ENCODE measurements around the gene SLC6A16. TPM values are rescaled to one million over a fixed set of nuclear protein-coding genes. Genes with fewer than 3 reads are reported as not detected.
A peak's percentile ranks its signal among the peaks of the same experiment; 100 is the strongest.
"Not testable (repeated sequence)": the region's sequence is repeated elsewhere in the genome, so short reads cannot be mapped to it uniquely, and the experiment has no call there.

SLC6A16 gene
- total RNA-seq, 1 donor from 2014 or later = 3.5 TPM

DNA sequence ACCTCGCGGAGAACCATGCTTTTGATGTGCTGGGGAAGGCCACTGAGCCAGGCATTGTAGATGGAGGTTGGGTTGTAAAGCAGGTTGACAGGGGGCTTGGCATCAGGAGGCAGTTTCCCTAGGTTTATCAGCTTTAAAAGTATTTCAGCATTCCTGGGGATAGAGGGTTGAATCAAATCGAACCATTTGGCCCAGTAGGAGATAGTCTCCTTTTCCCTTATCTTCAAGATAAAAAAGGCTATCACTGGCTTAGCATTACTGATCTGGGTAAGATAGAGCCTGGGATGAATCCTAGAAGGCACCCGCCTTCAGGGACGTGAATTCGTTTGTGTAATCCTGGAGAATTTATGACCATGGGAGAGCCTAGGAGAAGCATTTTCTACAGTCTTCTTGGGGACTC lies 30.6 kb downstream of the SLC6A16 start:
- Mint-ChIP-seq H3K36me3 (ENCODE audit: low read depth) (peaks cover 10% of the 10 kb centered on the region), H3K4me3 (ENCODE audit: unreplicated experiment) (no peak overlapping the region), H3K9me3 (ENCODE audit: low read depth) (peaks cover 5% of the 10 kb centered on the region), H3K27ac (ENCODE audit: unreplicated experiment) (no peak overlapping the region), H3K4me1 (ENCODE audit: low read depth) (peaks cover 10% of the 10 kb centered on the region), H3K27me3 (ENCODE audit: low read depth) (no peaks in the 10 kb centered on the region)
- TF ChIP-seq, protein P1, sequence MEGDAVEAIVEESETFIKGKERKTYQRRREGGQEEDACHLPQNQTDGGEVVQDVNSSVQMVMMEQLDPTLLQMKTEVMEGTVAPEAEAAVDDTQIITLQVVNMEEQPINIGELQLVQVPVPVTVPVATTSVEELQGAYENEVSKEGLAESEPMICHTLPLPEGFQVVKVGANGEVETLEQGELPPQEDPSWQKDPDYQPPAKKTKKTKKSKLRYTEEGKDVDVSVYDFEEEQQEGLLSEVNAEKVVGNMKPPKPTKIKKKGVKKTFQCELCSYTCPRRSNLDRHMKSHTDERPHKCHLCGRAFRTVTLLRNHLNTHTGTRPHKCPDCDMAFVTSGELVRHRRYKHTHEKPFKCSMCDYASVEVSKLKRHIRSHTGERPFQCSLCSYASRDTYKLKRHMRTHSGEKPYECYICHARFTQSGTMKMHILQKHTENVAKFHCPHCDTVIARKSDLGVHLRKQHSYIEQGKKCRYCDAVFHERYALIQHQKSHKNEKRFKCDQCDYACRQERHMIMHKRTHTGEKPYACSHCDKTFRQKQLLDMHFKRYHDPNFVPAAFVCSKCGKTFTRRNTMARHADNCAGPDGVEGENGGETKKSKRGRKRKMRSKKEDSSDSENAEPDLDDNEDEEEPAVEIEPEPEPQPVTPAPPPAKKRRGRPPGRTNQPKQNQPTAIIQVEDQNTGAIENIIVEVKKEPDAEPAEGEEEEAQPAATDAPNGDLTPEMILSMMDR (IDR thresholded peaks at IDR 0.05) = no peak
- DNase-seq (ENCODE audit: low spot score) = no peak

DNA sequence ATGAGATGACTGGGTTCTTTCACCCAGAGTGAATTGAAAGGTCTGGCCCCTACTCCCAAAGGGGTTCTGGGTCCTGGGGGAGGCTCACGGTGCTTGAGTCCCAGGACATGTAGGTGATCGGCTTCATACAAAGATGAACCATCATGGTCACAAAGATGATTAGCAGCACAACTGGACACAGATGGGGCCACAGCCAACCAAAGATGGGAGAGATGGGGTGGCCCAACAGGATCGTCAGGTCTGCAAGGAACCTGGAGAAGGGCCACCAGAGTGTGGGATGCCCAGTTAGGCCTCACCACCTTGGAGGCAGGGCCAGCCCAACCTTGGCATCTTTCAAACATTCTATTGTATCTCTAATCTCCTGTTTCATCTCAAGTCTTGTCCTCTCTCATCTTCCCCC lies 34.5 kb downstream of the SLC6A16 start:
- peak; percentile 55 for DNase-seq (ENCODE audit: low spot score)
- H3K36me3 Mint-ChIP-seq (ENCODE audit: low read depth) = peaks cover 6% of the 10 kb centered on the region
- no peaks in the 10 kb centered on the region for H3K4me1 Mint-ChIP-seq (ENCODE audit: low read depth)
- TF ChIP-seq, protein P1 (IDR thresholded peaks at IDR 0.05) = no peak
- H3K27ac Mint-ChIP-seq (ENCODE audit: unreplicated experiment) = no peak overlapping the region
- H3K9me3 Mint-ChIP-seq (ENCODE audit: low read depth) = no peaks in the 10 kb centered on the region
- no peak overlapping the region for H3K4me3 Mint-ChIP-seq (ENCODE audit: unreplicated experiment)
- peaks cover 9% of the 10 kb centered on the region for H3K27me3 Mint-ChIP-seq (ENCODE audit: low read depth)

DNA sequence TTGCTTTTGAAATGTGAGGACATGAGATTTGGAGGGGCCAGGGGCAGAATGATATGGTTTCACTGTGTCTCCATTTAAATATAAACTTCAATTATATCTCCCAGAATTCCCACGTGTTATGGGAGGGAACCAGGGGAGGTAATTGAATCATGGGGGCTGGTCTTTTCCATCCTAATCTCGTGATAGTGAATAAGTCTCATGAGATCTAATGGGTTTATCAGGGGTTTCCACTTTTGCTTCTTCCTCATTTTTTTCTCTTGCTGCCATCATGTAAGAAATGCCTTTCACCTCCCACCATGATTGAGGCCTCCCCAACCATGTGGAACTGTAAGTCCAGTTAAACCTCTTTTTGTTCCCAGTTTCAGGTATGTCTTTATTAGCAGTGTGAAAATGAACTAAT lies 35.7 kb downstream of the SLC6A16 start:
- H3K9me3 Mint-ChIP-seq (ENCODE audit: low read depth); H3K4me1 Mint-ChIP-seq (ENCODE audit: low read depth); H3K27ac Mint-ChIP-seq (ENCODE audit: unreplicated experiment); H3K4me3 Mint-ChIP-seq (ENCODE audit: unreplicated experiment); DNase-seq (ENCODE audit: low spot score); H3K27me3 Mint-ChIP-seq (ENCODE audit: low read depth); H3K36me3 Mint-ChIP-seq (ENCODE audit: low read depth): not testable (repeated sequence)

DNA sequence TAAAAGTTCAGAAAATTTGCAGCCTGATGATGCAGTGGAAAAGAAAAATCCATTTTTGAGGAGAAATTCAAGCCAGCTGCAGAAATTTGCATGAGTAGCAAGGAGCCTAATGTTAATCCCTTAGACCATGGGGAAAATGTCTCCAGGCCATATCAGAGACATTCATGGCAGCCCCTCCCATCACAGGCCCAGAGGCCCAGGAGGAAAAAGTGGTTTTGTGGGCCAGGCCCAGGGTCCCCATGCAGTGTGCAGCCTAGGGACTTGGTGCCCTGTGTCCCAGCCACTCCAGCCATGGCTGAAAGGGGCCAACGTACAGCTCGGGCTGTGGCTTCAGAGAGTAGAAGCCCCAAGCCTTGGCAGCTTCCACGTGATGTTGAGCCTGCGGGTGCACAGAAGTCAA lies 36.8 kb downstream of the SLC6A16 start:
- not testable (repeated sequence) for H3K9me3 Mint-ChIP-seq (ENCODE audit: low read depth)

DNA sequence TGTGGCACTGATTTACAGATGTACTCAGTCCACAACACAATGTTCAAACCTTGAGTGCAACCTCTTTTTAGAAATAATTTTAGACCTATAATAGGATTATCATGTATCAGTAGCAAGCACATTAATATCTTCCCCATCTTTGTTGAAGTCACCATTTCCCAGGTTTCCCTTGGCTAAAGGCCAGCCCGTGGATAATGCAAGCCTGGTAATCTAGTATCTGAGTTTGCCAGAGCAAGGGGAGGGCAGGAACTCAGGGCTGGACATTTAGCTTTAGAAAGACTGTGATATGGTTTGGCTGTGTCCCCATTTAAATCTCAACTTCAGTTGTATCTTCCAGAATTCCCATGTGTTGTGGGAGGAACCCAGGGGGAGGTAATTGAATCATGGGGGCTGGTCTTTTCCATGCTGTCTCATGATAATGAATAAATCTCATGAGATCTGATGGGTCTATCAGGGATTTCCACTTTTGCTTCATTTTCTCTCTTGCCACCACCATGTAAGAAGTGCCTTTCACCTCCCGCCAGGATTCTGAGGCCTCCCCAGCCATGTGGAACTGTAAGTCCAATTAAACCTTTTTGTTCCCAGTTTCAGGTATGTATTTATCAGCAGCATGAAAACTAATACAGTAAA lies 37.7 kb downstream of the SLC6A16 start:
- no peak overlapping the region for H3K27ac Mint-ChIP-seq (ENCODE audit: unreplicated experiment)
- H3K4me3 Mint-ChIP-seq (ENCODE audit: unreplicated experiment) = no peak overlapping the region
- TF ChIP-seq, protein P1 (IDR thresholded peaks at IDR 0.05) = no peak
- H3K27me3 Mint-ChIP-seq (ENCODE audit: low read depth) = peaks cover 11% of the 10 kb centered on the region
- DNase-seq (ENCODE audit: low spot score) = no peak
- H3K36me3 Mint-ChIP-seq (ENCODE audit: low read depth) = no peaks in the 10 kb centered on the region
- H3K9me3 Mint-ChIP-seq (ENCODE audit: low read depth) = no peaks in the 10 kb centered on the region
- H3K4me1 Mint-ChIP-seq (ENCODE audit: low read depth) = no peaks in the 10 kb centered on the region

More for the DNA sequence above, 36.8 kb downstream of the SLC6A16 start:
- H3K4me3 Mint-ChIP-seq (ENCODE audit: unreplicated experiment); H3K27me3 Mint-ChIP-seq (ENCODE audit: low read depth); H3K27ac Mint-ChIP-seq (ENCODE audit: unreplicated experiment); DNase-seq (ENCODE audit: low spot score); H3K36me3 Mint-ChIP-seq (ENCODE audit: low read depth); H3K4me1 Mint-ChIP-seq (ENCODE audit: low read depth): not testable (repeated sequence)

DNA sequence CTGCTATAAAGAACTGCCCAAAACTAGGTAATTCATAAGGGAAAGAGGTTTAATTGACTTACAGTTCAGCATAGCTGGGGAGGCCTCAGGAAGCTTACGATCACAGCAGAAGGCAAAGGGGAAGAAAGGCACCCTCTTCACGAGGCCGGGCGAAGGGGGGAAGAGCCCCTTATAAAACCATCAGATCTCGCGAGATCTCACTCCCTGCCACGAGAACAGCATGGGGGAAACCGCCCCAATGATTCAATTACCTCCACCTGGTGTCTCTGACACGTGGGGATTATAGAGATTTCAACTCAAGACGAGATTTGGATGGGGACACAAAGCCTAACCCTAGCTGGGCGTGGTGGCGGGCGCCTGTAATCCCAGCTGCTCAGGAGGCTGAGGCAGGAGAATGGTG lies 42.8 kb downstream of the SLC6A16 start:
- H3K27me3 Mint-ChIP-seq (ENCODE audit: low read depth) = peaks cover 18% of the 10 kb centered on the region
- no peak for DNase-seq (ENCODE audit: low spot score)
- H3K36me3 Mint-ChIP-seq (ENCODE audit: low read depth) = no peaks in the 10 kb centered on the region
- H3K4me1 Mint-ChIP-seq (ENCODE audit: low read depth) = no peaks in the 10 kb centered on the region
- TF ChIP-seq, protein P1 (IDR thresholded peaks at IDR 0.05) = no peak
- H3K9me3 Mint-ChIP-seq (ENCODE audit: low read depth) = no peaks in the 10 kb centered on the region
- no peak overlapping the region for H3K4me3 Mint-ChIP-seq (ENCODE audit: unreplicated experiment)
- H3K27ac Mint-ChIP-seq (ENCODE audit: unreplicated experiment) = no peak overlapping the region
